H1 (cell line): ENCODE measurements around the gene DPEP1.

Experiments
- CEBPB ChIP-seq: IDR thresholded peaks from 2 replicates; pipeline ENCODE4 v1.6.1; 2012; ENCODE audit warnings: low read depth, low read length
- EZH2 ChIP-seq: fragments of 200-600 bp; sonication (generic); IDR thresholded peaks from 2 replicates; pipeline ENCODE4 v1.7.1; 2012; ENCODE audit warnings: low read depth, mild to moderate bottlenecking, moderate library complexity, low read length, inconsistent platforms; ENCODE audit not compliant: severe bottlenecking
- MAX ChIP-seq: IDR thresholded peaks from 2 replicates; pipeline ENCODE4 v1.6.1; 2012; ENCODE audit warnings: inconsistent platforms
- POLR2A ChIP-seq, 2 experiments: IDR thresholded peaks; 1 replicate in 1 of 2; 2 replicates in 1 of 2; pipeline ENCODE4 v1.6.1; 2011; ENCODE audit warnings: low read depth in 2 of 2, low read length in 2 of 2, mild to moderate bottlenecking in 2 of 2; ENCODE audit errors: control extremely low read depth in 1 of 2
- SP4 ChIP-seq: IDR thresholded peaks from 2 replicates; pipeline ENCODE4 v1.6.1; 2012; ENCODE audit warnings: low read length, inconsistent platforms
- SRF ChIP-seq: IDR thresholded peaks from 2 replicates; pipeline ENCODE4 v1.6.1; 2011; ENCODE audit warnings: mild to moderate bottlenecking, low read depth, low read length, moderate library complexity
- TF ChIP-seq, protein P1 (sequence below), 3 experiments: IDR thresholded peaks; 1 replicate in 2 of 3; 2 replicates in 1 of 3; pipeline versions ENCODE4 v1.5.1 to v1.6.1; 2011; ENCODE audit warnings: low read length in 3 of 3, mild to moderate bottlenecking in 3 of 3, inconsistent platforms in 2 of 3, low read depth in 1 of 3, moderate library complexity in 1 of 3; ENCODE audit not compliant: insufficient read depth in 1 of 3; ENCODE audit errors: control extremely low read depth in 1 of 3
- TF ChIP-seq, protein P2 (sequence below): IDR thresholded peaks from 2 replicates; pipeline ENCODE4 v1.6.1; 2011; ENCODE audit warnings: low read depth, mild to moderate bottlenecking, low read length; ENCODE audit not compliant: insufficient read depth

GRCh38 chr16:89642574-89642973 lies 29.1 kb downstream of the DPEP1 start:
- TF ChIP-seq, protein P1, sequence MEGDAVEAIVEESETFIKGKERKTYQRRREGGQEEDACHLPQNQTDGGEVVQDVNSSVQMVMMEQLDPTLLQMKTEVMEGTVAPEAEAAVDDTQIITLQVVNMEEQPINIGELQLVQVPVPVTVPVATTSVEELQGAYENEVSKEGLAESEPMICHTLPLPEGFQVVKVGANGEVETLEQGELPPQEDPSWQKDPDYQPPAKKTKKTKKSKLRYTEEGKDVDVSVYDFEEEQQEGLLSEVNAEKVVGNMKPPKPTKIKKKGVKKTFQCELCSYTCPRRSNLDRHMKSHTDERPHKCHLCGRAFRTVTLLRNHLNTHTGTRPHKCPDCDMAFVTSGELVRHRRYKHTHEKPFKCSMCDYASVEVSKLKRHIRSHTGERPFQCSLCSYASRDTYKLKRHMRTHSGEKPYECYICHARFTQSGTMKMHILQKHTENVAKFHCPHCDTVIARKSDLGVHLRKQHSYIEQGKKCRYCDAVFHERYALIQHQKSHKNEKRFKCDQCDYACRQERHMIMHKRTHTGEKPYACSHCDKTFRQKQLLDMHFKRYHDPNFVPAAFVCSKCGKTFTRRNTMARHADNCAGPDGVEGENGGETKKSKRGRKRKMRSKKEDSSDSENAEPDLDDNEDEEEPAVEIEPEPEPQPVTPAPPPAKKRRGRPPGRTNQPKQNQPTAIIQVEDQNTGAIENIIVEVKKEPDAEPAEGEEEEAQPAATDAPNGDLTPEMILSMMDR (IDR thresholded peaks at IDR 0.05; ENCODE audit: control extremely low read depth in 1 of 3, insufficient read depth in 1 of 3, low read depth in 1 of 3, low read length in 3 of 3) = no peak
- TF ChIP-seq MAX (no peak), EZH2 (no peak), SP4 (no peak), SRF (no peak), POLR2A (IDR thresholded peaks at IDR 0.05; ENCODE audit: control extremely low read depth in 1 of 2, low read depth in 2 of 2, low read length in 2 of 2) (no peak), CEBPB (no peak)
- TF ChIP-seq, protein P2, sequence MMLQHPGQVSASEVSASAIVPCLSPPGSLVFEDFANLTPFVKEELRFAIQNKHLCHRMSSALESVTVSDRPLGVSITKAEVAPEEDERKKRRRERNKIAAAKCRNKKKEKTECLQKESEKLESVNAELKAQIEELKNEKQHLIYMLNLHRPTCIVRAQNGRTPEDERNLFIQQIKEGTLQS = no peak
